Right ventricle myocardium superior (tissue), 1 donor: ENCODE data around the gene INPP5K. TPM values are rescaled to one million over a fixed set of nuclear protein-coding genes. Genes with fewer than 3 reads are reported as not detected.
"Not testable (repeated sequence)": the region's sequence is repeated elsewhere in the genome, so short reads cannot be mapped to it uniquely, and the experiment has no call there.

ENCODE experiments used
- ATAC-seq: fragments of 200-7000 bp; cut with Tn5 transposase; one replicate; pipeline ENCODE4 v1.9.1; 2020; ENCODE audit warnings: mild to moderate bottlenecking; ENCODE audit not compliant: poor library complexity
- DNase-seq: peaks from one replicate; pipeline ENCODE4 v3.0.0-alpha.2; 2020
- intact Hi-C: fragments of 100-400 bp; cut with DNase I; formaldehyde crosslinking; loops from one replicate; pipeline ENCODE4 v1.11.2; 2022
- total RNA-seq: library from RNA; stranded (reverse); fragmentation: NEBNext Ultra II Directional; extraction: Animal tissue kit (Norgen Biotek cat#: 25700); gene quantifications from one replicate; pipeline ENCODE4 v1.2.1, GENCODE V29; 2021
- donor health status: DM: no; HTN: yes; CAD: no; lungs with severe emphysema.

Gene INPP5K
- total RNA-seq, 1 donor from 2014 or later: 32.9 TPM

DNA sequence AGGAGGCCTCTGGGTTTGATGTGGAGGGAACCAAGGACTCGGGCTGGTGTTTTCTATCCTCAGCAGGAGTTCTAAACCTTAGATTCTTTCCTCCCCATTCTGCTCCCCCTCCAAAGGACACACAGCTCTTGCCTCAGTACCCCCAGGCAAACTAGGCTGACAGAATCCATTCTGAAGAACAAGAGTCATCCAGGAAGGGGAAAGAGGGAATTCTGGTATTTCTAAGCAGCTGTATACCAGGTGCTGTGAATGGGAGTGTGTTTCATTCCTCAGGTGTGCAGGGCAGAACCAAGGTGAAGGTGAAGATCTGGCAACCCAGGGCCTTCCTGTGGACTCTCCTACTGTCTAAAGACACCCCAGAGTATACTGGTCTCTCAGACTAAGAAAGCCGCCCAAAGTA, 4.1 kb downstream of the INPP5K start:
- no peak for ATAC-seq
- intact Hi-C loops: loop anchor here (5.0 kb wide), 1 partner anchor 235 kb away; the partner anchor contains the start of gene TRARG1
- no peak for DNase-seq

GRCh38 chr17:1511756-1512321, 4.6 kb downstream of the INPP5K start:
- ATAC-seq (no peak), DNase-seq (peak; percentile 41)
- intact Hi-C loops: loop anchor here (5.0 kb wide), 1 partner anchor 235 kb away; the partner anchor contains the start of gene TRARG1

GRCh38 chr17:1511290-1511689, 5.1 kb downstream of the INPP5K start:
- intact Hi-C loops: loop anchor here (5.0 kb wide), 1 partner anchor 234 kb away; the partner anchor contains the start of gene TRARG1
- DNase-seq: peak; percentile 74
- peak; percentile 6 for ATAC-seq

- no peak for ATAC-seq
- intact Hi-C loops: no loop called here
- DNase-seq: no peak
Observed at GRCh38 chr17:1509290-1509881, 7.0 kb downstream of the INPP5K start.

GRCh38 chr17:1508709-1509108, 7.7 kb downstream of the INPP5K start:
- DNase-seq, ATAC-seq, intact Hi-C loops: not testable (repeated sequence)

- intact Hi-C loops: no loop called here
- ATAC-seq: peak; percentile 83
- DNase-seq: peak; percentile 65
Observed at GRCh38 chr17:1506649-1507267, 9.7 kb downstream of the INPP5K start.

- DNase-seq (no peak), ATAC-seq (peak; percentile 55)
- intact Hi-C loops: no loop called here
Observed at GRCh38 chr17:1505586-1505985, 10.8 kb downstream of the INPP5K start.

DNA sequence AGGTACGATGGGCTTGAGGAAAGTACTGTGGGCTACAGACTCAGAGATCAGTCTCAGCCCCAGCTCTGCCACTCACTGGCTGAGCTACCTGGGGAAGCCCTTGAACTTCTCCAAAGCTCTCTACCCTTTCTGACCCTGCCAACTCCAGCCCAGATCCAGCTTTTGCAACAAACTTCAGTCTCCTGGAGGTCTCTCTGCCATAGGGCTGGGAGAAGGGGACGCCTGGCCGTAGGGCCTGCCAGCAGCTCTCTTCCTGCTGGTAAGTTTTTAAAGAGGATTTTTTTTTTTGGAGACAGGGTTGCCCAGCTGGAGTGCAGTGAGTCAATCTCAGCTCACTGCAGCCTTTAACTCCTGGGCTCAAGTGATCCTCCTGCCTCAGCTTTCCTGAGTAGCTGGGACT, 11.5 kb downstream of the INPP5K start:
- intact Hi-C loops: no loop called here
- no peak for ATAC-seq
- no peak for DNase-seq

- ATAC-seq (peak; percentile 41), DNase-seq (no peak)
- intact Hi-C loops: no loop called here
Observed at GRCh38 chr17:1503699-1504098, 12.7 kb downstream of the INPP5K start.

DNA sequence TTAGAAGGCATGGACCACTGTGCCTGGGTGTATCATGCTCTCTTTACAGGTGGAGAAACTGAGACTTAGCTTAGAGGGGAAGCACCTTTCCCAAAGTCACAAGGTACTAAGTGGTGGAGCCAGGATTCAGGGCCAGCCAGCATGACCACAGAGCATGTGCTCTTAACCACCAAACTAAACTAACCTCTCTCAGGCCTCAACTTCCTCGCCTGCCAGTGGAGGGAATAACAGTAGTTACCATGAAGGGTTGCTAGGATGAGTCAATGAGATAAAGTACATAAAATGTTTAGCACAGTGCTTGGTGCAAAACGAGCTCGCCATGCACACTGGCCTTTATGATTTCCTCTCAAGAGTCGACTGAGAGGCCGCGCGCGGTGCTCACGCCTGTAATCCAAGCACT, 17.5 kb downstream of the INPP5K start:
- DNase-seq (no peak), ATAC-seq (no peak)
- intact Hi-C loops: no loop called here

GRCh38 chr17:1498233-1498632, 18.2 kb downstream of the INPP5K start:
- DNase-seq (no peak), ATAC-seq (no peak)
- intact Hi-C loops: no loop called here

DNA sequence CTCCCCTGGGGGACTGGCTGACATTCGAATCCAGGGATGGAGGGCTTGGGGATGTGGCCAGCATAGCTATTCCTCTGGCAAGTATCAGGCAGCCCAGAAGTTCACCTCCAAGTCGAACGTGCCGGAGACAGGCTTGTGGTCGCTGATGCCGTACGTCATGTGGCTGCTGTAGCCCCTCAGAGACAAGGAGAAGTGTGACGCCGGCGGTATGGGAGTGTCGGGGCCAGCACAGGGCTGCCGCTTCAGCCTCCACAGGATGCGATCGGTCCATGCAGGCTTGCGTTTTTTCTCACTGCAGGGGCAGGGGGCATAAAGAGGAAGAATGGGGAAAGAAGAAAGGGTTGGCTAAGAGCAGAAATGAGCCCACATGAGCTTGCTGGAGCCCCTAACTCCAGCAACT, 18.6 kb downstream of the INPP5K start:
- DNase-seq: no peak
- ATAC-seq: no peak
- intact Hi-C loops: no loop called here

GRCh38 chr17:1496869-1497268, 19.5 kb downstream of the INPP5K start:
- no peak for DNase-seq
- intact Hi-C loops: no loop called here
- ATAC-seq: no peak

GRCh38 chr17:1495265-1495989, 21.0 kb downstream of the INPP5K start:
- DNase-seq (peak; percentile 81), ATAC-seq (peak; percentile 67)

DNA sequence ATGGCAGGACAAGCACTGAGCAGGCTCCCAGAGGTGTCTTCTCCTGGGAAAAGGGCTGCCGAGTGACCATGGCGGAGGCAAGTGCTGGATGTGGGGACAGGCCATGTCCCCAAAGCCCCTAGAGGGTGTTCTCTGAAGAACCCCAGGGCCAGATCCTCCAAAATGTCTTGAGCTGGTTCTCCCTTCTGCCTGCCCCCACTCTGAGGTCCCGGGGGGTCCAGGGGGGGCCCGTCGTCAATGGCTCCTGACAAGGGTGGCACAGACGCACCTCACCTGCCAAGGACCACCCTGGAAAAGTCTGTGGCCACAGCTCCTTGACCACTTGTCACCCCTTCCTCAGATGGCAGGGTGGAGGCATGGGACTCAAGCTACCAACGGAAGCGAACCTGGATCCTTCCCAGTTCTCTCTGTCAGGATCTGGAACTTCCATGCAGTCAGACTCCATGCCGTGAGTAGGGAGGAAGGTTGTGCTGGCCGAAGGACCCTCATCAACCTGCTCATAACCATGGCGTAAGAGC, 21.6 kb downstream of the INPP5K start:
- no peak for DNase-seq
- no peak for ATAC-seq
- intact Hi-C loops: no loop called here

More at GRCh38 chr17:1495265-1495989, 21.0 kb downstream of the INPP5K start:
- intact Hi-C loops: no loop called here

GRCh38 chr17:1494203-1494602, 22.2 kb downstream of the INPP5K start:
- intact Hi-C loops: no loop called here
- ATAC-seq (no peak), DNase-seq (no peak)

DNA sequence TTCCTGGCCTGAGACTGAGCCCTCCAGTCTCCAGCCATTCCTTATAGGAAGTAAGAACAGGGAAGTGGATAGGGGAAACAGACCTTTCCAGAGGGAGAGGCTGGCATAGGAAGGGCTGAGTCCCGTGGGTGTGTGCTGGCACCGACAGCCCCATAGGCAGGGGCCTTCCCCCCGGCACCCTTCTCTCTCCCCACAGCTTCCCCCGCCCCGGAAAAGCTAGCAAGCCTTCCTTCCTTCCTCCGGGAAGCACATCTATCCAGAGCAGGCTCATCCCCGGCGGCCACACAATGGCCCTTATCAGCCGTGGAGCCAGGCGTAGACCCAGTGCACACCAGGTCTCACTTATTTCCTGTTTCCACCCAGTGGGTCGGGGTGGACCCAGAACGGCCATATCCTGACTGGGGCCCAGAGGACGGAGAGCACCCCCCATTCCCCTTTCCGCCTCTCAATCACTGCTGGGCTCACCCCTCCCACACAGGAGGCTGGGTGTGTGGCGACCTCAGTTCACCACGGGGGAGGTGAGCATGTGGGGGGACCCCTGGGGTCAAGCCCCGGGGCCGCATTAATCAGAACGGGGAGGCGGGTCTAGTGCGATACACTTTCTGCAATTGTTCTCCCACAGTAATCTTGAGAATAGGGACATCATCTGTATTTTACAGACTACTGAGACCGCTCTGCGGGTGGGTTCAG, 23.0 kb downstream of the INPP5K start:
- peak; percentile 74 for DNase-seq
- intact Hi-C loops: no loop called here
- ATAC-seq: no peak

DNA sequence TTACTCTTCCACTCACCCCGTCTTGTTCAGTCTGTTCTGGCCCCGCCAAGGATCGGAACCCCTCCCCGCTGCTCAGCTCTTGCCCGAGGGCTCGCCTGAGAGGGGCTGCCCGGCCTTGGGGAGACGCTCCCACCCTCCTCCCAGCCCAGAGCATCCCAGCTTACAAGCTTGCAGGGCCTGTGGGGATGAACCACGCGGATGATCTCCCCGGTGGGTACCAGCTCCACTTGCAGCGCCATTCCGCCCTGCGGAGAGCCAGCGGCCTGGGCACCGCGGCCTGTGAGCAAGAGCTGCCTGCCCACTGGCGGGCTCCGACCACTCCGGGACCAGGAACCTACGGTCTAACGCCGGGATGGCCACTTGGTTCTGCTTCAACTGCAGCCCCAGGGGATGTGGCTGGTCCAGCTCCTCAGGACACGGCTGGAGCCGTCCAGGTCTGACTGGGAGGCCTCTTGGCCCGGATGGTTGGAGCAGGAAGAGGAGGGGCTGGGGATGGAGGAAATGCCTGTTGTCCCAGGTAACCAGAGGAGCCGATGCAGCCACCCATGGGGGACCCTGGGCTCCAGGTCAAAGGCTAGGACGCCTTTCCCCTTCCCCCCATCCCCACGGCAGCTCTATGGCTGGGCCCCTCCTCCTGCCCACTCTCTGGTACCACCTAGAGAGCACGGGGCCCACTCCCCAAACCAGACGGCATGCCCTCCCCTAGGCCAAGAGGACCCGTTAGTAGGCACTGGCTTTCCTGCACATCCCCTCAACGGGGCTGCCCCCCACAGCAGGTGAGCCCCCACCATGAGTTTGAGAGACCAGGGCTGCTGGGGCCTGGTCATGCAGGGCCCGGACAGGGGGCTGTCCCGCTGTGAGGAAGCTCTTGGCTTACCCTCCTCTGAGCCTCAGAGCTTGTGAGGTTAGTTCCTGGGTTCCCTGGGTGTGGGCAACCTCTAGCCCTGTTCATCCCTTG, 23.9 kb downstream of the INPP5K start, which contains the start of gene MYO1C:
TSS of gene MYO1C (minus strand) at position 438 of the 958 bp plus-strand sequence. CDS start at position 239, 199 bp downstream.
- DNase-seq (peak; percentile 62), ATAC-seq (no peak)
- intact Hi-C loops: no loop called here
